Measurements from ENCODE around the gene COL13A1. TPM values are rescaled to one million over a fixed set of nuclear protein-coding genes. Genes with fewer than 3 reads are reported as not detected.

COL13A1 gene
- total and polyA plus RNA-seq, 5 experiments from 2014 or later: not detected

DNA sequence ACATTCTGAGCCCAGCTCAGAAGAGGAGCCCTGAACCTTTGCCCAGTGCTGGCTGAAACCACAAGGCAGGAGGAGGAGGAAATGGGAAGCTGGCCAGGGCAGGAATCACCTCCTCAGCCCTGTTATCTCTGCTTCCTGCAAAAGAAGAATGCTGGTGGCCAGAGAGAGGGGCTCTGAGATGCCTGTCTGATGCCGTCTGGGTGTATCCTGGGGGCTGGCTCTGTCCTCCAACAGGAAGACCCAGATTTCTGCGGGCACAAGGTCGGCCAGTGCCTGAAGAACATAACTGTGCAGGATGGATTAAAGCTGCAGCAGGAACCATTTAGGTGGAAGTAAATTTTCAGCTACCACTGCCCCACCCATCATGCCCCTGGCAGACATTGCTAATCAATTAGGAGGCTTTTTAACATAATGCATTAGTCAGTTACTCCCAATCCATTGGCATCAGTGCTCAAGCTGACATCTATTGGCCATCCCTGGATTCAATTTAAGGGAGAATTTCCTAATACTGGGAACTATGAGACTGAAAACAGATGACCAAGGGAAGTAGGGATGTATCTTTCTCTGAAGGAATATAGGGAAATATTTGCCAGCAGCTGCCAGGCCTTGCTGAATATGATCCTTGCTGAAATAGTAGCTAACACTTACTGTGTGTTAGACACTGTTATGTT lies 67.7 kb downstream of the COL13A1 start:
- no peak for DNase-seq
- POLR2A ChIA-PET: no interaction called here
- Mint-ChIP-seq H3K4me3 (no peak overlapping the region), H3K4me1 (peaks cover 0 to 1% (median 0%) of the 10 kb centered on the region in 4 donors), H3K27me3 (no peaks in the 10 kb centered on the region), H3K9me3 (no peaks in the 10 kb centered on the region), H3K36me3 (no peaks in the 10 kb centered on the region), H3K27ac (no peak overlapping the region)
- no peak for ATAC-seq

DNA sequence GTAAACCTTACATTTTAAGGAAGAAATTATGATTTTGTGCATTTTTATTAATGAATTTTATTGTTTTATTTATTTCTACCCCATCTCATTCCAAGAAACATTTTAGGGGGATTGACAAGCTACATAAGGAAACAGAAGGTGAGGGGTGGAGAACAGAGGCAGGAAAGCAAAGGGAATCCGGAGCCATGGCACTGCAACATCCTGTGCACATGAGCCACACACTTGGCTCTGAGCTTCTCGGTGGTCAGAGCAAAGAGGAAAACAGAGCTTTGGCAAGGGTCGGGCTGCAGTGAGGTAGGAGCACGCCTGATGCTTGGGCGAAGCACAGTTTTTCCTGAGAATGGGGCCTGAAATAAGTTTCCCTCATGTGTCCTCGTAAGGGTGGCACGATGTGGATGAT lies 68.9 kb downstream of the COL13A1 start:
- Mint-ChIP-seq H3K9me3 (no peaks in the 10 kb centered on the region), H3K27me3 (no peaks in the 10 kb centered on the region), H3K27ac (no peak overlapping the region), H3K4me3 (no peak overlapping the region), H3K36me3 (no peaks in the 10 kb centered on the region), H3K4me1 (no peaks in the 10 kb centered on the region)
- POLR2A ChIA-PET: no interaction called here
- DNase-seq: no peak
- no peak for ATAC-seq

DNA sequence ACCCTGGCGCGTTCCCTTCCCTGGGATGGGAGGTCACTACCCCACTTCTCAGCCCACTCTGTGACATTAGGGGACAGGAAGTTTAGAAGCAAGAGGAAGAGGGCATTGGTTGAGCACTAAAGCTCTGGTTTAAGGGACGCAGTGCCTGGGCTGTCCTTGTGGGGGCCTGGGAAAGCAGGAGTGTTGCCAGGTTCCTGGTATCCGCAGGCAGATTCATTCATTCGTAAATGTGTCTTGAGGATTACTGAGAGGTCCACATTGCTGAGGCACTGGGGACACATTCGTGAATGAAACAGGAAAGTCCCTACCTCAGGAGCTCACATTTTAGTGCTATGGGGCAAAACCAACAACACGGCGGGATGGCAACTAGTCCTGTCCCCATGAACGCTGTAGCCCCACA lies 69.4 kb downstream of the COL13A1 start:
- Mint-ChIP-seq H3K4me1 (no peaks in the 10 kb centered on the region), H3K36me3 (no peaks in the 10 kb centered on the region), H3K27me3 (no peaks in the 10 kb centered on the region), H3K4me3 (no peak overlapping the region), H3K27ac (no peak overlapping the region), H3K9me3 (no peaks in the 10 kb centered on the region)
- no peak for DNase-seq
- no peak for ATAC-seq
- POLR2A ChIA-PET: no interaction called here

DNA sequence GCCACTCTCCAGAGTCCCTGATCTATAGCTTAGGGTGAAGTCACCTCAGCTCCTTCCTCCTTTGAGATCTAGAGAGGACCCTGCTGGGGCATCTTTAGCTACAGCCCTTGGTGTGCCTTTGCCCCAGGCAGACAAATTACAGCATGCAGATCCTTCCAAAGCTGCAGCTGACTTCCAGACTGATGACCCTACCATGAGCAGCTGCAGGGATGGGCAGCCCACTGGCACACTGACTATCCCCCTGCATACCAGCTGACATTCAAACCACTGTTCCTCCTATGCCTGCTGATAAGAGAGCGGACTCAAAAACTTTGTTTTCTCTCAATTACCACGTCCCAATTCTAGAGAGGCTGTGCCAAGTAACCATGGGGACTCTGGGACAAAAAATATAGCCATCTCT lies 70.6 kb downstream of the COL13A1 start:
- ATAC-seq (no peak), DNase-seq (no peak)
- POLR2A ChIA-PET: no interaction called here
- H3K27ac Mint-ChIP-seq: no peak overlapping the region
- H3K9me3 Mint-ChIP-seq: no peaks in the 10 kb centered on the region
- no peaks in the 10 kb centered on the region for H3K4me1 Mint-ChIP-seq
- H3K36me3 Mint-ChIP-seq: no peaks in the 10 kb centered on the region
- no peak overlapping the region for H3K4me3 Mint-ChIP-seq
- H3K27me3 Mint-ChIP-seq: no peaks in the 10 kb centered on the region

DNA sequence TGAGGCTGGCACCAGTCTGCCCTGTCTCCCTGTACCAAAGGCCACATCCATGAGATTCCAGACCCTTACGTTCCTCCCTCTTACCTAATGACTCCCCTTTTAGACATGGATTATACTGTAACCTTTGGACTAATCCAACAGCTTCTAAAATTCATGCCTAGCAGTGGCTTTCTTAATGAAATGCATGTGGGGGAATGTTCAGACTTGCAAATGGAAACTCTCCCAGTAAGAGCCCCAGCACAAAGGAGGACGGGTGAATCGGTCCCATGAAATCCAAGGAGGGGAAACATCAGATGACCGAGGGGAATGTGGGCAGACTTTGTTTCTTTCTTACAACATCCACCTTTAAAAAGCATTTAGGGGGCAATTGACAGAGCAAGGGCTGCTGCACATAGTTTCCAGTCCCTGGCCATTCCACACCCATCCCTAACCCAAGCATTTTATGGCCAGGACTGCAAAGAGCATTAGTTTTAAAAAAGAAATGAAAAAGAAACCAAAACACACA lies 71.5 kb downstream of the COL13A1 start:
- DNase-seq (no peak), ATAC-seq (no peak)
- H3K36me3 Mint-ChIP-seq: no peaks in the 10 kb centered on the region
- H3K4me1 Mint-ChIP-seq: no peaks in the 10 kb centered on the region
- POLR2A ChIA-PET: no interaction called here
- no peak overlapping the region for H3K27ac Mint-ChIP-seq
- no peak overlapping the region for H3K4me3 Mint-ChIP-seq
- H3K9me3 Mint-ChIP-seq: no peaks in the 10 kb centered on the region
- no peaks in the 10 kb centered on the region for H3K27me3 Mint-ChIP-seq

- Mint-ChIP-seq H3K27ac (no peak overlapping the region), H3K4me1 (no peaks in the 10 kb centered on the region), H3K4me3 (no peak overlapping the region), H3K27me3 (peaks cover 0 to 6% (median 2%) of the 10 kb centered on the region in 5 donors), H3K36me3 (no peaks in the 10 kb centered on the region), H3K9me3 (no peaks in the 10 kb centered on the region)
- POLR2A ChIA-PET: no interaction called here
- ATAC-seq (no peak), DNase-seq (no peak)
These were observed 72.7 kb downstream of the COL13A1 start for GRCh38 chr10:69874449-69874848.

GRCh38 chr10:69875856-69876255 lies 74.2 kb downstream of the COL13A1 start:
- ATAC-seq: no peak
- POLR2A ChIA-PET: no interaction called here
- no peaks in the 10 kb centered on the region for H3K4me1 Mint-ChIP-seq

GRCh38 chr10:69876286-69876685 lies 74.6 kb downstream of the COL13A1 start:
- no peaks in the 10 kb centered on the region for H3K4me1 Mint-ChIP-seq
- H3K36me3 Mint-ChIP-seq: no peaks in the 10 kb centered on the region
- H3K9me3 Mint-ChIP-seq: no peaks in the 10 kb centered on the region
- peaks cover 0 to 24% (median 12%) of the 10 kb centered on the region in 5 donors for H3K27me3 Mint-ChIP-seq
- H3K4me3 Mint-ChIP-seq: no peak overlapping the region
- H3K27ac Mint-ChIP-seq: peak overlapping the region in 1 of 10 donors; percentile 59
- POLR2A ChIA-PET: no interaction called here
- DNase-seq (no peak), ATAC-seq (no peak)

More at GRCh38 chr10:69875856-69876255, 74.2 kb downstream of the COL13A1 start:
- Mint-ChIP-seq H3K27me3 (peaks cover 0 to 20% (median 8%) of the 10 kb centered on the region in 5 donors), H3K36me3 (no peaks in the 10 kb centered on the region), H3K9me3 (no peaks in the 10 kb centered on the region), H3K4me3 (no peak overlapping the region), H3K27ac (no peak overlapping the region)
- DNase-seq: no peak

DNA sequence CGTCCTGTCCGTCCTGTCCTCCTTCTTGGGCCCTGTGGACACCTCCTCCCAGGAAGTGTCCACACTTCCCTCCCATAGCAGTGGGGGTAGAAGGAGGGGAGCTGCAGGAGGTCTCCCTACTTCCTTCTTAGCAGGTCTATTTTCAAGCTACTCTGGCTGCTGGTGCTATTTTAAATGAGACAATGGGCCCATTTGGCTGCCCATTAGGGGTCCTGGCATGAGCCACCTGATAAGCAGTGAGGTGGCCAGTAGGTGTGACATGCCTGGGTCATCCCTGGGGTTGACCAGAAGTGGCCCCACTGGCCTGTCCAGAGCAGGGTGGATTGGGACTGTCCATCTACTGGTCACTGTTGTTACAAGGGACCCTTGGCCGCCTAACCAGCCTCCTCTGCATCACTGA lies 75.2 kb downstream of the COL13A1 start:
- peaks cover 0 to 28% (median 13%) of the 10 kb centered on the region in 5 donors for H3K27me3 Mint-ChIP-seq
- H3K4me3 Mint-ChIP-seq: no peak overlapping the region
- POLR2A ChIA-PET: no interaction called here
- no peak overlapping the region for H3K27ac Mint-ChIP-seq
- no peaks in the 10 kb centered on the region for H3K9me3 Mint-ChIP-seq
- no peaks in the 10 kb centered on the region for H3K36me3 Mint-ChIP-seq
- no peaks in the 10 kb centered on the region for H3K4me1 Mint-ChIP-seq
- ATAC-seq (no peak), DNase-seq (no peak)

GRCh38 chr10:69878038-69878437 lies 76.3 kb downstream of the COL13A1 start:
- Mint-ChIP-seq H3K27ac (no peak overlapping the region), H3K4me1 (no peaks in the 10 kb centered on the region), H3K9me3 (no peaks in the 10 kb centered on the region), H3K36me3 (no peaks in the 10 kb centered on the region), H3K4me3 (no peak overlapping the region), H3K27me3 (peaks cover 0 to 30% (median 13%) of the 10 kb centered on the region in 5 donors)
- ATAC-seq: no peak
- DNase-seq: no peak
- POLR2A ChIA-PET: no interaction called here

- ATAC-seq: no peak
- Mint-ChIP-seq H3K27ac (no peak overlapping the region), H3K27me3 (peaks cover 0 to 37% (median 19%) of the 10 kb centered on the region in 5 donors), H3K4me1 (no peaks in the 10 kb centered on the region), H3K9me3 (no peaks in the 10 kb centered on the region), H3K36me3 (no peaks in the 10 kb centered on the region), H3K4me3 (no peak overlapping the region)
- POLR2A ChIA-PET: no interaction called here
- DNase-seq: no peak
These were observed 77.2 kb downstream of the COL13A1 start for GRCh38 chr10:69878951-69879350.

DNA sequence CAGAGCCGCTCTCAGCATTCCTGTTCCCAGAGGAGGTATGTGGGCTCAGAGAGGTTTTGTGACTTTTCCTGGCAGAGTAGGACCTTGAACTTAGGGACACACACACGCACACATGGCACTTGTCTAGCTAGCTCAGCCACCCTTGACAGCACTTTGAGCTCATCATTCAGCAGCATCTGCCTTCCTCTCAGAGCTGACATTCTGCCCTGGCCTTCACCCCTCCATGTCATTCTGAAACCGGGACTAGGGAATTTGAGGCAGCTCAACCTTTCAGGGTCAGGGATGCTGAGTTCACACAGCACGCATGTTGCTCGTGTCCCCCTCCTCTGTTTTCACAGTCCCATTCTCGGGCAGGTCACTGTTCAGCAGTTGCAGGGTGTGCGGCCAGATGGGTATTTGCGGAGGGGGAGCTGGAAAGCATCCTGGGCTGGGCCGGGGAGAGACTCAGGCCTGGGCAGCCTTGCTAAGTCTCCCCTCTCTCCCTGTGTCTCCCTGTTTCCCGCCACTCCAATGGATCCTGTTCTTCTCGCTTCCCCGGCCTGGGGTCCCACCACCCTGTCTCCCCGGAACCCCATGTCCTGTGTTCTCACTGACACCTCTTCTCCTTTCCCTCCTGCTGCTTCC lies 78.0 kb downstream of the COL13A1 start:
- H3K36me3 Mint-ChIP-seq: no peaks in the 10 kb centered on the region
- ATAC-seq (no peak), DNase-seq (no peak)
- H3K4me3 Mint-ChIP-seq: no peak overlapping the region
- H3K27me3 Mint-ChIP-seq: peaks cover 0 to 40% (median 19%) of the 10 kb centered on the region in 5 donors
- no peaks in the 10 kb centered on the region for H3K9me3 Mint-ChIP-seq
- POLR2A ChIA-PET: no interaction called here
- no peak overlapping the region for H3K27ac Mint-ChIP-seq
- H3K4me1 Mint-ChIP-seq: no peaks in the 10 kb centered on the region

- POLR2A ChIA-PET: no interaction called here
- Mint-ChIP-seq H3K27ac (no peak overlapping the region), H3K4me3 (no peak overlapping the region), H3K36me3 (no peaks in the 10 kb centered on the region), H3K9me3 (no peaks in the 10 kb centered on the region), H3K4me1 (no peaks in the 10 kb centered on the region), H3K27me3 (peaks cover 0 to 40% (median 19%) of the 10 kb centered on the region in 5 donors)
- ATAC-seq (no peak), DNase-seq (no peak)
These were observed 78.8 kb downstream of the COL13A1 start for GRCh38 chr10:69880301-69881081.
